Right renal cortex interstitium (tissue), 3 donors: ENCODE data around the gene ALDH3A2. TPM values are rescaled to one million over a fixed set of nuclear protein-coding genes. Genes with fewer than 3 reads are reported as not detected.

Experiments
- DNase-seq, 3 donors: peaks; one replicate each; pipeline ENCODE4 v3.0.0-alpha.2; 2013; ENCODE audit warnings: low read depth in 3 of 3, low spot score in 2 of 3
- polyA plus RNA-seq, 3 donors: library from polyadenylated mRNA; unstranded; fragments of 120-200 nt; gene quantifications; one replicate each; pipeline ENCODE4 v1.2.1, GENCODE V29; 2013; ENCODE audit not compliant: insufficient read length in 3 of 3

Gene ALDH3A2
- polyA plus RNA-seq, 3 donors = 94.7 to 103 (median 98.6) TPM

GRCh38 chr17:19713901-19714361, 65.4 kb downstream of the ALDH3A2 start:
- no peak for DNase-seq

- DNase-seq = no peak
Measured at GRCh38 chr17:19714542-19715411, 66.2 kb downstream of the ALDH3A2 start.

GRCh38 chr17:19716108-19717030, 67.8 kb downstream of the ALDH3A2 start, which contains the start of gene SLC47A2:
Gene SLC47A2 (minus strand): TSS chr17:19716584. CDS start chr17:19716555, 29 bp downstream.
- no peak for DNase-seq

GRCh38 chr17:19717031-19717360, 68.4 kb downstream of the ALDH3A2 start:
- no peak for DNase-seq

- no peak for DNase-seq
Measured at GRCh38 chr17:19717411-19717908, 68.9 kb downstream of the ALDH3A2 start.

- no peak for DNase-seq
Measured at GRCh38 chr17:19718041-19718612, 69.6 kb downstream of the ALDH3A2 start.

- no peak for DNase-seq
Measured at GRCh38 chr17:19718613-19719354, 70.2 kb downstream of the ALDH3A2 start.

GRCh38 chr17:19719355-19720209, 71.0 kb downstream of the ALDH3A2 start:
- DNase-seq = no peak

GRCh38 chr17:19720210-19720475, 71.6 kb downstream of the ALDH3A2 start:
- DNase-seq = no peak

GRCh38 chr17:19720631-19721426, 72.3 kb downstream of the ALDH3A2 start:
- DNase-seq = peak in 1 of 3 donors; percentile 65

- DNase-seq = no peak
Measured at GRCh38 chr17:19723964-19724363, 75.4 kb downstream of the ALDH3A2 start.

GRCh38 chr17:19724501-19725420, 76.2 kb downstream of the ALDH3A2 start:
- no peak for DNase-seq

- no peak for DNase-seq
Measured at GRCh38 chr17:19725486-19725885, 76.9 kb downstream of the ALDH3A2 start.

- no peak for DNase-seq
Measured at GRCh38 chr17:19726631-19727376, 78.3 kb downstream of the ALDH3A2 start.
